HepG2 (cell line): Measurements from ENCODE around the gene RBM8A. TPM values are rescaled to one million over a fixed set of nuclear protein-coding genes. Genes with fewer than 3 reads are reported as not detected.

Experiments
- ATAC-seq: fragments of 200-7000 bp; cut with Tn5 transposase; 3 replicates; pipeline ENCODE4 v1.9.1; 2020; ENCODE audit warnings: mild to moderate bottlenecking, moderate library complexity
- BruUV-seq: library from RNA; stranded (reverse); fragments of 400-500 nt; replicated peaks from 2 replicates; lab custom pipeline; 2021; lab: Mats Ljungman, UMichigan
- CTCF ChIA-PET: fragments of 300-600 bp; formaldehyde crosslinking; extraction: SDS; loops from one replicate; lab custom pipeline; 2021; ENCODE audit warnings: low total read pairs, inconsistent platforms, low intra/inter-chr PET ratio; lab: Yijun Ruan, JAX
- POLR2A ChIA-PET: fragments of 350-600 bp; sonication (Branson Sonifier 250); formaldehyde crosslinking; loops from one replicate; lab custom pipeline; 2020; ENCODE audit warnings: antibody characterized with exemption, inconsistent platforms; lab: Yijun Ruan, JAX
- DNase-seq: peaks from one replicate; pipeline ENCODE4 v3.0.0-alpha.2; 2015; ENCODE audit warnings: low spot score
- FAIRE-seq: peaks from 3 replicates; lab custom pipeline; 2011; peaks lifted over from hg19 to GRCh38; lab: Jason Lieb, UNC
- H2AFZ ChIP-seq: one replicate; pipeline ENCODE4 v1.6.1; 2011; ENCODE audit warnings: low read length, inconsistent platforms
- H3K27ac ChIP-seq: fragments of 300-600 bp; 3 replicates; pipeline ENCODE4 v1.8.0; 2011; ENCODE audit warnings: mixed run types, mild to moderate bottlenecking, mixed read lengths, low read length, inconsistent platforms; ENCODE audit not compliant: insufficient read depth; ENCODE audit errors: extremely low read length
- H3K27me3 ChIP-seq, 2 experiments: fragments of 200-600 bp in 1 of 2; 2 replicates in 1 of 2; 3 replicates in 1 of 2; pipeline versions ENCODE4 v1.6.0 to v1.8.0; 2011; ENCODE audit warnings: low read length in 2 of 2, mild to moderate bottlenecking in 2 of 2, moderate library complexity in 2 of 2, inconsistent platforms in 1 of 2; ENCODE audit not compliant: insufficient read depth in 2 of 2, control insufficient read depth in 1 of 2
- H3K36me3 ChIP-seq, 2 experiments: fragments of 200-600 bp in 1 of 2; replicated peaks in 1 of 2; 2 replicates in 1 of 2; 3 replicates in 1 of 2; pipeline versions ENCODE4 v1.5.1 to v1.8.0; 2011; ENCODE audit warnings: low read length in 2 of 2, inconsistent platforms in 1 of 2; ENCODE audit not compliant: insufficient read depth in 2 of 2, control insufficient read depth in 1 of 2
- H3K4me1 ChIP-seq: 2 replicates; pipeline ENCODE4 v1.5.1; 2012; ENCODE audit warnings: low read length, inconsistent platforms; ENCODE audit not compliant: insufficient read depth
- H3K4me2 ChIP-seq: 2 replicates; pipeline ENCODE4 v1.6.0; 2011; ENCODE audit warnings: low read depth, low read length, inconsistent platforms
- H3K4me3 ChIP-seq, 3 experiments: fragments of 200-600 bp in 1 of 3; sonication (generic), shearing (Covaris generic) in 1 of 3; replicated peaks in 1 of 3; 2 replicates each; pipeline ENCODE4 v1.5.1; 2011 to 2016; ENCODE audit warnings: low read length in 3 of 3, inconsistent platforms in 2 of 3, low read depth in 2 of 3, mild to moderate bottlenecking in 2 of 3, control low read depth in 1 of 3, mixed read lengths in 1 of 3; ENCODE audit not compliant: insufficient read depth in 1 of 3
- H3K79me2 ChIP-seq: one replicate; pipeline ENCODE4 v1.6.1; 2011; ENCODE audit warnings: low read length, inconsistent platforms; ENCODE audit not compliant: insufficient read depth
- H3K9ac ChIP-seq: 2 replicates; pipeline ENCODE4 v1.6.0; 2011; ENCODE audit warnings: mild to moderate bottlenecking, low read depth, low read length, inconsistent platforms; ENCODE audit not compliant: insufficient read depth
- H3K9me3 ChIP-seq: 2 replicates; pipeline ENCODE4 v1.5.1; 2012; ENCODE audit warnings: mild to moderate bottlenecking, low read length
- H4K20me1 ChIP-seq: 2 replicates; pipeline ENCODE4 v1.6.0; 2011; ENCODE audit warnings: inconsistent platforms, mild to moderate bottlenecking, low read length, moderate library complexity; ENCODE audit not compliant: insufficient read depth
- FOXC1 ChIP-seq: sonication (generic); formaldehyde crosslinking; IDR thresholded peaks from 2 replicates; pipeline ENCODE4 v1.8.0; 2022; ENCODE audit warnings: mild to moderate bottlenecking, missing genetic modification reagents, borderline replicate concordance
- HMG20B ChIP-seq: conservative IDR thresholded peaks from 2 replicates; pipeline ENCODE4 v1.6.1; 2016; ENCODE audit warnings: missing genetic modification reagents, missing compliant biosample characterization
- IKZF4 ChIP-seq: sonication (generic); formaldehyde crosslinking; IDR thresholded peaks from 2 replicates; pipeline ENCODE4 v1.5.1; 2020; ENCODE audit warnings: borderline replicate concordance, mild to moderate bottlenecking, low read depth, missing genetic modification reagents; ENCODE audit errors: not compliant biosample characterization
- MBD4 ChIP-seq: IDR thresholded peaks from 2 replicates; pipeline ENCODE4 v1.6.1; 2012; ENCODE audit warnings: low read length, inconsistent platforms, borderline replicate concordance
- MLLT10 ChIP-seq: sonication (generic); formaldehyde crosslinking; IDR thresholded peaks from 2 replicates; pipeline ENCODE4 v1.4.0; 2020; ENCODE audit warnings: missing genetic modification reagents
- NFIB ChIP-seq: sonication (generic); formaldehyde crosslinking; IDR thresholded peaks from 2 replicates; pipeline ENCODE4 v1.9.0; 2021; ENCODE audit warnings: missing genetic modification reagents, mild to moderate bottlenecking, borderline replicate concordance
- NR3C1 ChIP-seq: sonication (generic); formaldehyde crosslinking; IDR thresholded peaks from 2 replicates; pipeline ENCODE4 v1.4.0; 2020; ENCODE audit warnings: missing genetic modification reagents
- SP5 ChIP-seq: IDR thresholded peaks from 2 replicates; pipeline ENCODE4 v1.6.1; 2016; ENCODE audit warnings: low read depth, borderline replicate concordance
- TAF1 ChIP-seq: sonication (generic); formaldehyde crosslinking; IDR thresholded peaks from 2 replicates; pipeline ENCODE4 v1.4.0; 2020; ENCODE audit warnings: missing genetic modification reagents
- ZBTB37 ChIP-seq: sonication (generic); formaldehyde crosslinking; IDR thresholded peaks from 2 replicates; pipeline ENCODE4 v1.4.0; 2020; ENCODE audit warnings: mild to moderate bottlenecking, missing genetic modification reagents
- ZMAT3 ChIP-seq: sonication (generic); formaldehyde crosslinking; conservative IDR thresholded peaks from 2 replicates; pipeline ENCODE4 v1.7.0; 2021; ENCODE audit warnings: missing genetic modification reagents
- ZNF142 ChIP-seq: sonication (generic); formaldehyde crosslinking; IDR thresholded peaks from 2 replicates; pipeline ENCODE4 v1.4.0; 2020; ENCODE audit warnings: missing genetic modification reagents
- ZNF530 ChIP-seq: sonication (generic); formaldehyde crosslinking; IDR thresholded peaks from 2 replicates; pipeline ENCODE4 v1.5.0; 2020; ENCODE audit warnings: low read depth, mild to moderate bottlenecking, missing genetic modification reagents
- WGBS: methylation state at CpG from one replicate; pipeline ENCODE4 v1.1.6; 2017; ENCODE audit warnings: low lambda C conversion rate; 5-methylcytosine and 5-hydroxymethylcytosine counted together
- in situ Hi-C: cut with HindIII; loops from 2 replicates; pipeline ENCODE4 v1.10.0; 2017; ENCODE audit warnings: low pct_unique_long_range_greater_than_20kb; ENCODE audit not compliant: extremely low pct_ligation_motif_present
- intact Hi-C: fragments of 100-400 bp; cut with micrococcal nuclease; formaldehyde crosslinking; loops from one replicate; pipeline ENCODE4 v1.10.0; 2022; ENCODE audit not compliant: unreplicated experiment
- polyA plus RNA-seq, 8 experiments: library from polyadenylated mRNA; depleted of rRNA in 3 of 8; stranded (reverse) in 7 of 8; unstranded in 1 of 8; fragments of >200 nt; fragmentation: Illumina TruSeq in 4 of 8; extraction: Trizol in 4 of 8; gene quantifications; 2 replicates each; pipeline versions ENCODE4 v1.2.1 to v1.2.3, GENCODE V29; 2011 to 2016; ENCODE audit warnings: low read depth in 4 of 8, missing spikeins in 1 of 8, mixed read lengths in 1 of 8; ENCODE audit not compliant: insufficient read depth in 1 of 8
- total RNA-seq, 5 experiments: library from RNA; depleted of rRNA; stranded (reverse); fragments of >200 nt; fragmentation: Illumina TruSeq; extraction: Trizol; gene quantifications; 2 replicates each; pipeline ENCODE4 v1.2.3, GENCODE V29; 2016; ENCODE audit warnings: low read depth in 1 of 5

The RBM8A gene
- total and polyA plus RNA-seq, 2 of the 13 experiments (the other 11 are each of a cell fraction or from before 2014, with no cell fraction given) = 106 to 162 TPM

DNA sequence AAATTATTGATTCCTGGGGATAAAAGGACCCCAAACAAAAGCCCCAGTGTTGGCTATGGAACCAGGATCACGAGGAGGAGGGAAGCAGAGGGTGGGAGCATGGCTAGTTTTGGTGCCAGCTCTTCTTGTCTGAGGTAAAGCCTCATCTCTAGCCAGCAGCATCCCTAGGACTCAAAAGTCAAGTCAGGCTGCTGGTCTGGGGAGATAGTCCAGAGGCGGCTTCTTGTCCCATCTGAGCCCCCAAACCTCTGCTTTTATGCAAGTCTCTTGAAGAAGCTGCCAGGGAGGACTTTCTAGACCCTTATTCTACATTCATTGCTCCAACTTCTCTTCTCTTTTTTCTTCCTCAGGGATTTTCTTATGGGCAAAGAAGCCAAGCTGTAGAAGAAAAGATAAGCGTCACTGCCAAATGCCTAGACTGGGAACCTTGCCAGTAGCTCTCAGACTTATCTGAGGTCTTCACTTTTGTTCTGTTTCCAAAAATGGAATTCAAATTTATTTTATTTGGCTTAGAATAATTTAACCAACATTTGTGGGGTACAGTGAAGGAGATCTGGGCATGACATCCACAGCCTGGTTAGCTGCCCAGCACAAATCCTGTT, 34.7 kb downstream of the RBM8A start (continued):
- TF ChIP-seq ZNF142 (CRISPR knock-in tag) = no peak
- no peak for TF ChIP-seq FOXC1 (CRISPR knock-in tag)

- Histone ChIP-seq H3K36me3 (no peaks in the 10 kb centered on the region), H3K9ac (peak overlapping the region; percentile 47), H3K9me3 (no peaks in the 10 kb centered on the region), H4K20me1 (no peaks in the 10 kb centered on the region), H3K27ac (peak overlapping the region; percentile 63), H3K4me1 (peaks cover 81% of the 10 kb centered on the region), H2AFZ (peak overlapping the region; percentile 57), H3K4me3 (peak overlapping the region in 1 of 3 experiments; percentile 21; a peak in 2 of 6 replicates), H3K27me3 (no peaks in the 10 kb centered on the region), H3K79me2 (no peaks in the 10 kb centered on the region), H3K4me2 (peak overlapping the region; percentile 71)
- ChIA-PET POLR2A (interaction anchor here (0.6 to 2.9 kb wide), 18 partner anchors 11 to 161 kb away, joined by 3 to 29 read pairs (median 4); partner anchors contain the start of genes ANKRD34A, ITGA10, NUDT17 and PEX11B), CTCF (interaction anchor here (0.9 to 3.3 kb wide), 8 partner anchors 9 to 121 kb away, joined by 3 to 93 read pairs (median 7); partner anchors contain the start of genes ITGA10, RBM8A and TXNIP)
- intact Hi-C loops (loop anchor here (1.0 to 5.0 kb wide), 6 partner anchors 18 to 121 kb away; partner anchors contain the start of genes ITGA10, LIX1L, PIAS3 and RBM8A), in situ Hi-C loops (no loop called here)
- BruUV-seq = no TSS peak
- ATAC-seq (peak; percentile 94), FAIRE-seq (peak; percentile 93), DNase-seq (peak; percentile 99)
- WGBS = 2% methylated on average over 6 of the region's 6 CpGs
- TF ChIP-seq NR3C1 (CRISPR knock-in tag) (no peak), TAF1 (CRISPR knock-in tag) (peak; percentile 25; the same call in 1 of the 2 replicates), SP5 (CRISPR knock-in tag) (peak; percentile 78), MBD4 (no peak; the same call in 1 of the 2 replicates), ZBTB37 (CRISPR knock-in tag) (no peak), ZNF530 (CRISPR knock-in tag) (no peak), IKZF4 (CRISPR knock-in tag) (no peak), NFIB (CRISPR knock-in tag) (no peak), ZMAT3 (CRISPR knock-in tag) (no peak), MLLT10 (no peak), HMG20B (CRISPR knock-in tag) (0 out of 2 replicates have a peak, but pooled peaks have one; percentile 59)
Observed at GRCh38 chr1:145891587-145892485, 35.4 kb downstream of the RBM8A start.
